Natural killer cell (primary cell): ENCODE results near the gene SLC6A7. TPM values are rescaled to one million over a fixed set of nuclear protein-coding genes. Genes with fewer than 3 reads are reported as not detected.

Experiments used
- ATAC-seq, 3 donors: fragments of 150-1000 bp in 2 of 3; fragments of 200-7000 bp in 1 of 3; cut with Tn5 transposase; 1 replicate in 1 of 3; 2 replicates in 2 of 3; pipeline ENCODE4 v1.10.0; 2021; ENCODE audit warnings: mild to moderate bottlenecking in 2 of 3, moderate library complexity in 2 of 3
- DNase-seq, 2 donors: peaks; one replicate each; pipeline versions ENCODE4 v3.0.0 to v3.0.0-alpha.2; 2013 to 2021; ENCODE audit warnings: mixed read lengths in 1 of 2
- H3K27ac ChIP-seq: one replicate; pipeline ENCODE4 v1.5.1; 2013; ENCODE audit warnings: mild to moderate bottlenecking, low read length
- H3K27me3 ChIP-seq: one replicate; pipeline ENCODE4 v1.6.1; 2013; ENCODE audit warnings: low read length; ENCODE audit not compliant: control insufficient read depth, insufficient read depth
- H3K36me3 ChIP-seq: one replicate; pipeline ENCODE4 v1.6.1; 2013; ENCODE audit warnings: low read length; ENCODE audit not compliant: control insufficient read depth, insufficient read depth
- H3K4me1 ChIP-seq: one replicate; pipeline ENCODE4 v1.6.1; 2013; ENCODE audit warnings: low read length; ENCODE audit not compliant: control insufficient read depth, insufficient read depth
- H3K4me3 ChIP-seq: one replicate; pipeline ENCODE4 v1.5.1; 2013; ENCODE audit warnings: low read length
- H3K9me3 ChIP-seq: one replicate; pipeline ENCODE4 v1.6.1; 2013; ENCODE audit warnings: low read length; ENCODE audit not compliant: control insufficient read depth, insufficient read depth
- H3K27ac Mint-ChIP-seq, 2 donors: one replicate each; pipeline ENCODE4 v1.8.0; 2022; ENCODE audit warnings: mild to moderate bottlenecking in 2 of 2, mixed read lengths in 2 of 2, moderate library complexity in 1 of 2
- H3K27me3 Mint-ChIP-seq, 2 donors: one replicate each; pipeline ENCODE4 v1.8.0; 2022; ENCODE audit warnings: low read depth in 2 of 2, mixed read lengths in 2 of 2
- H3K36me3 Mint-ChIP-seq: one replicate; pipeline ENCODE4 v1.8.0; 2022; ENCODE audit warnings: mixed read lengths
- H3K4me1 Mint-ChIP-seq, 2 donors: one replicate each; pipeline ENCODE4 v1.8.0; 2022; ENCODE audit warnings: mixed read lengths in 2 of 2
- H3K4me3 Mint-ChIP-seq: one replicate; pipeline ENCODE4 v1.8.0; 2022; ENCODE audit warnings: mild to moderate bottlenecking, moderate library complexity, mixed read lengths
- H3K9me3 Mint-ChIP-seq, 2 donors: one replicate each; pipeline ENCODE4 v1.8.0; 2022; ENCODE audit warnings: mixed read lengths in 2 of 2
- CTCF ChIP-seq: fragments of 200-600 bp; IDR thresholded peaks from one replicate; pipeline ENCODE4 v1.8.0; 2022; ENCODE audit warnings: antibody characterized with exemption
- WGBS: methylation state at CpG from one replicate; pipeline ENCODE4 v1.1.7; 2013; ENCODE audit warnings: missing lambda C conversion rate; ENCODE audit not compliant: insufficient coverage; 5-methylcytosine and 5-hydroxymethylcytosine counted together
- intact Hi-C: fragments of 100-400 bp; cut with micrococcal nuclease; formaldehyde crosslinking; loops from one replicate; pipeline ENCODE4 v1.14.2; 2022
- total RNA-seq, 4 donors: library from RNA; stranded (reverse); fragments of 120-200 nt in 1 of 4; gene quantifications; one replicate each; pipeline versions ENCODE4 v1.2.3 to v1.2.4, GENCODE V29; 2013 to 2022

The SLC6A7 gene
- total RNA-seq, 3 donors from 2014 or later (not counting 1 experiment from before 2014, with no cell fraction given) = not detected

- intact Hi-C loops = no loop called here
- 74% methylated on average over 3 of the region's 3 CpGs for WGBS
- peaks cover 11% of the 10 kb centered on the region for H3K27me3 ChIP-seq
- DNase-seq (no peak), ATAC-seq (no peak)
- H3K4me3 ChIP-seq = no peak overlapping the region
- no peaks in the 10 kb centered on the region for H3K4me1 ChIP-seq
- H3K27me3 Mint-ChIP-seq = peaks cover 21 to 40% of the 10 kb centered on the region in 2 donors
- H3K27ac Mint-ChIP-seq = no peak overlapping the region
- H3K36me3 Mint-ChIP-seq = no peaks in the 10 kb centered on the region
- no peaks in the 10 kb centered on the region for H3K36me3 ChIP-seq
- H3K4me3 Mint-ChIP-seq = no peak overlapping the region
- no peaks in the 10 kb centered on the region for H3K9me3 ChIP-seq
- no peak overlapping the region for H3K27ac ChIP-seq
- H3K9me3 Mint-ChIP-seq = no peaks in the 10 kb centered on the region
- H3K4me1 Mint-ChIP-seq = no peaks in the 10 kb centered on the region
- no peak for TF ChIP-seq CTCF
Observed at GRCh38 chr5:150188146-150188842, 1.6 kb upstream of the SLC6A7 start.

GRCh38 chr5:150189326-150189725, 536 bp upstream of the SLC6A7 start:
- Histone ChIP-seq H3K27me3 (peaks cover 11% of the 10 kb centered on the region), H3K36me3 (no peaks in the 10 kb centered on the region), H3K27ac (no peak overlapping the region), H3K4me1 (no peaks in the 10 kb centered on the region), H3K9me3 (no peaks in the 10 kb centered on the region), H3K4me3 (no peak overlapping the region)
- Mint-ChIP-seq H3K27ac (no peak overlapping the region), H3K9me3 (no peaks in the 10 kb centered on the region), H3K4me3 (no peak overlapping the region), H3K27me3 (peaks cover 28 to 41% of the 10 kb centered on the region in 2 donors), H3K36me3 (no peaks in the 10 kb centered on the region), H3K4me1 (no peaks in the 10 kb centered on the region)
- no peak for ATAC-seq
- WGBS = 61% methylated on average over 3 of the region's 3 CpGs
- TF ChIP-seq CTCF = no peak
- DNase-seq = no peak
- intact Hi-C loops = no loop called here

GRCh38 chr5:150190503-150190979, 679 bp downstream of the SLC6A7 start:
- Histone ChIP-seq H3K27ac (no peak overlapping the region), H3K4me3 (no peak overlapping the region), H3K36me3 (no peaks in the 10 kb centered on the region), H3K9me3 (no peaks in the 10 kb centered on the region), H3K27me3 (peaks cover 11% of the 10 kb centered on the region), H3K4me1 (no peaks in the 10 kb centered on the region)
- peaks cover 28 to 44% of the 10 kb centered on the region in 2 donors for H3K27me3 Mint-ChIP-seq
- no peak overlapping the region for H3K27ac Mint-ChIP-seq
- H3K4me1 Mint-ChIP-seq = no peaks in the 10 kb centered on the region
- no peaks in the 10 kb centered on the region for H3K9me3 Mint-ChIP-seq
- ATAC-seq (no peak), DNase-seq (no peak)
- intact Hi-C loops = no loop called here
- no peak overlapping the region for H3K4me3 Mint-ChIP-seq
- no peaks in the 10 kb centered on the region for H3K36me3 Mint-ChIP-seq
- TF ChIP-seq CTCF = no peak
- 75% methylated on average over 10 of the region's 16 CpGs for WGBS

- no peaks in the 10 kb centered on the region for H3K4me1 Mint-ChIP-seq
- no peak overlapping the region for H3K27ac ChIP-seq
- no peak overlapping the region for H3K4me3 ChIP-seq
- no peaks in the 10 kb centered on the region for H3K9me3 Mint-ChIP-seq
- peaks cover 11% of the 10 kb centered on the region for H3K27me3 ChIP-seq
- H3K27ac Mint-ChIP-seq = no peak overlapping the region
- no peak overlapping the region for H3K4me3 Mint-ChIP-seq
- no peaks in the 10 kb centered on the region for H3K9me3 ChIP-seq
- no peak for TF ChIP-seq CTCF
- intact Hi-C loops = no loop called here
- ATAC-seq (no peak), DNase-seq (no peak)
- no peaks in the 10 kb centered on the region for H3K36me3 Mint-ChIP-seq
- WGBS = 39% methylated on average over 2 of the region's 2 CpGs
- peaks cover 28 to 44% of the 10 kb centered on the region in 2 donors for H3K27me3 Mint-ChIP-seq
- no peaks in the 10 kb centered on the region for H3K4me1 ChIP-seq
- H3K36me3 ChIP-seq = no peaks in the 10 kb centered on the region
Observed at GRCh38 chr5:150190987-150191386, 1.1 kb downstream of the SLC6A7 start.
